IPS-15b (cell line): ENCODE measurements around the gene LBR.

Experiments
- H3K27me3 ChIP-seq: one replicate; pipeline ENCODE4 v1.6.1; 2013; ENCODE audit warnings: low read length; ENCODE audit not compliant: control insufficient read depth, insufficient read depth
- H3K36me3 ChIP-seq: one replicate; pipeline ENCODE4 v1.6.1; 2013; ENCODE audit warnings: low read length; ENCODE audit not compliant: control insufficient read depth, insufficient read depth
- H3K4me1 ChIP-seq: one replicate; pipeline ENCODE4 v1.6.1; 2013; ENCODE audit warnings: mild to moderate bottlenecking, low read length; ENCODE audit not compliant: control insufficient read depth, insufficient read depth
- H3K4me3 ChIP-seq: one replicate; pipeline ENCODE4 v1.5.1; 2013; ENCODE audit warnings: low read depth, low read length
- H3K9ac ChIP-seq: one replicate; pipeline ENCODE4 v1.6.1; 2013; ENCODE audit warnings: low read depth, mild to moderate bottlenecking, low read length
- H3K9me3 ChIP-seq: one replicate; pipeline ENCODE4 v1.6.1; 2013; ENCODE audit warnings: mild to moderate bottlenecking, low read length; ENCODE audit not compliant: control insufficient read depth, insufficient read depth

Gene LBR

DNA sequence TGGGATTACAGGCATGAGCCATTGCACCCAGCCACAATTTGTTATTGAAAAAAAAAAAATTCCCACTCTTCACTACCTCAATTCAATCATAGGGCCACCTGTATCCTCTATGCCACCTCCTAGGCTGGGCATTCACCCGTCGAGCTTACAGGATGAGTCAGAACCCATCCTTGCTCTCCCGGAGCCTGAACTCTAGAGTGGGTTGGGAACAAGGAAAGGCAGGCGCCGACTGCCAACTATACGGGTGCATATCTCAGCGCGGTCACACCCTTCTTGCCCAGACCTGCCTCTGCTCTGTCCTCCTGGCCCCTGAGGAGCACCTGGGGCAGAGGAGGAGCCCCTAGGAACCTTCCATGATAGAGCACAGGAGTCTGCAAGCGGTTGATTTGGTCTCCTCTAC, 21.4 kb upstream of the LBR start:
- Histone ChIP-seq H3K27me3 (no peaks in the 10 kb centered on the region), H3K9me3 (no peaks in the 10 kb centered on the region), H3K4me3 (no peak overlapping the region), H3K9ac (no peak overlapping the region), H3K4me1 (no peaks in the 10 kb centered on the region), H3K36me3 (no peaks in the 10 kb centered on the region)

DNA sequence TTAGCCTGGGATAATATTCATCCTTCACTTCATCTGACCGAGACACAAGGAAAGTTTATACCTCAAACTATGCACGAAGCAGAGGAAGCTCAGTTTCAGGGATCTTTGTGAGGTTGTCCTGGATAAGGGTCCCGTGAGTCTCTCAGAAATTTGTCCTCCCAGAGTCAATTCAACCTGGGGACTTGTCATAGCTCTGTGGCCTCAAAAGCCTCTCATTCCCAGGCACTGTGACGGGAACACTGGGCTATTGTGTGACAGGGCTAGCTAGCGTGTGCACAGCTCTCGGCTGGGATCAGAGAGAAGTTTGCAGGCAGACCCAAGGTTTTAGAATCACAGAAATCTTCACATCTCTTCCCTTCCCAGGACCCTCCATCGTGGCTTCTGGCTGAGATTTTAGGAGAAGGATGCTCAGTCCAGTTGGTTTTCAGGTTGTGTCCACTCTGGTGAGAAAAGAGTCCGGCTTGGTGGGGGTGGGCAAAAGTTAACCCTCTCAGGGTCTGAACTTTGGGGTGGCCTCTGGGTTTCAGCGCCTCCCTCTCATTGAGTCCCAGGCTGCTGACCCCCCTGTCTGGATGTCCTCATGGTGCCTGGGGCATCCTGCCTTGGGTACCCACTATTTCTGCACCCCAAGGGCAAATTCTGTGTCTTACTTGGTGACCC, 20.4 kb upstream of the LBR start:
- H3K9ac ChIP-seq = no peak overlapping the region
- no peaks in the 10 kb centered on the region for H3K4me1 ChIP-seq
- no peaks in the 10 kb centered on the region for H3K36me3 ChIP-seq
- no peak overlapping the region for H3K4me3 ChIP-seq
- no peaks in the 10 kb centered on the region for H3K27me3 ChIP-seq
- H3K9me3 ChIP-seq = no peaks in the 10 kb centered on the region

DNA sequence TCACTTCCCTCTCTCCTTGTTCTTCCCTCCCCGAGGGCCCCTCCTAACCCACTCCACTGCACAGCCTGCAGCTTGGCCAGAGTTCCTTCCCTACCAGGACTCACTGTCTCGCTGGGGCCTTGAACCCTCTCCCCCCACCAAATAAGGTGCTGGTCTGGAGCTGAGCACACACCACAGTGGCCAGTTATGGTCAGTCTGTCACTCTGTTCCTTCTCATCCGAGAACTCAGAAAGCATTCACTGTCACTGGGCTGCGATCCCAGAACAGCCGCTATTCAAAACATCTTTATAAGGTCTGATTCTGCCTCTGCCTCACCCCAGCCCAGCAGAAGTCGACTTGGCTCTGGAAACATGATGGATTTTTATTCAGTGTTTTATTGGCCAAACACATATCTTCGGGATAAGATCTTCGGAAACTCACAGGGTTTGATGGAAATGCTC, 19.8 kb upstream of the LBR start:
- H3K4me1 ChIP-seq = no peaks in the 10 kb centered on the region
- no peaks in the 10 kb centered on the region for H3K36me3 ChIP-seq
- H3K9ac ChIP-seq = no peak overlapping the region
- no peaks in the 10 kb centered on the region for H3K27me3 ChIP-seq
- no peak overlapping the region for H3K4me3 ChIP-seq
- no peaks in the 10 kb centered on the region for H3K9me3 ChIP-seq

DNA sequence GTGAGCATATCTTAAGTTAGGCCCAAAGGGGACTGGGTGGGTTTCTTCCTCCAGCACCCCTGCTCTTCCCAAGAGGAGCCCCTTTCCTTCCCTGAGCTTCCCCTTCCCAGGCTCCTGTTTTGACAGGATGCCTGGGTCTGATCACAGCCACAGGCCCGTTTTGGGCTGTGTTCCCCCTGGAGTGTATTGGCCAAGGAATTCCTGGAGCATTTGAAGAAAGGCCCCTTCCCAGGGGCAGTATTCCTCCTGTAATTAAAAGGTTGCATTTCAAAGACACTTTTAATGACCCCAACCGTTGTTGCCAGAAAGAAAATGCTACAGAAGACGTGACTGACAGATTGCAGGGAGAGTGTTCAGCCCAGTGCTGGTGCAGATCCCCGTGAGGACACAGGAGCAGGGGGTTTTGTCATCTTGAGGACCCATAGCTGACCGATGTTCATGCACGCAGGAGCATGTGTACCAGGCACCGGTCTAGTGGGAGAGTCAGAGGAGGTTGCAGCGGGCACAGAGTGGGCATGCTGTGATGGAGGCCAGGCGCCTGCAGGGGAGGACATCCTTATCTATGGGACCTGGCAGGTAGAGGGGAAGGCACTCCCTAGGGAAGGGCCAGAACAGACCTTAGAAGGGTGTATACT, 19.3 kb upstream of the LBR start:
- Histone ChIP-seq H3K27me3 (no peaks in the 10 kb centered on the region), H3K4me3 (no peak overlapping the region), H3K9me3 (no peaks in the 10 kb centered on the region), H3K9ac (no peak overlapping the region), H3K36me3 (no peaks in the 10 kb centered on the region), H3K4me1 (no peaks in the 10 kb centered on the region)

DNA sequence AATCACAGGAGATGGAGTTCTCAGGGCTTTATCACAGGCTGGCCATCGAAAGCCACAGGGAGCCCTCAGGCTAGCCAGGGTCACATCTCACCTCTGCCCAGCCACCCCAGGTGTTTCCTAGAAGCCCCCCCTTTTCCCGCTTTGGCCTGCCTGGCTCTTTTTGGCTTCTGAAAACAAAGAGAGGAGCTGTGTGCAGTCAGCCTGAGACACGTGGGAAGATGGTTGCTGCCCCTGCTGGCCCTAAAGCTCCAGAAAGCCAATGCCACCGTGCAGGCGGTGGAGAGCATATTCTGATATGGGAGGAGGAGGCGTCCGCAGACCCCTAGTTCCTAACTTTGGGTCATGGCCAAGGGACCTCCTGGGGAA, 18.7 kb upstream of the LBR start:
- no peaks in the 10 kb centered on the region for H3K36me3 ChIP-seq
- no peak overlapping the region for H3K4me3 ChIP-seq
- no peak overlapping the region for H3K9ac ChIP-seq
- no peaks in the 10 kb centered on the region for H3K4me1 ChIP-seq
- no peaks in the 10 kb centered on the region for H3K9me3 ChIP-seq
- no peaks in the 10 kb centered on the region for H3K27me3 ChIP-seq

DNA sequence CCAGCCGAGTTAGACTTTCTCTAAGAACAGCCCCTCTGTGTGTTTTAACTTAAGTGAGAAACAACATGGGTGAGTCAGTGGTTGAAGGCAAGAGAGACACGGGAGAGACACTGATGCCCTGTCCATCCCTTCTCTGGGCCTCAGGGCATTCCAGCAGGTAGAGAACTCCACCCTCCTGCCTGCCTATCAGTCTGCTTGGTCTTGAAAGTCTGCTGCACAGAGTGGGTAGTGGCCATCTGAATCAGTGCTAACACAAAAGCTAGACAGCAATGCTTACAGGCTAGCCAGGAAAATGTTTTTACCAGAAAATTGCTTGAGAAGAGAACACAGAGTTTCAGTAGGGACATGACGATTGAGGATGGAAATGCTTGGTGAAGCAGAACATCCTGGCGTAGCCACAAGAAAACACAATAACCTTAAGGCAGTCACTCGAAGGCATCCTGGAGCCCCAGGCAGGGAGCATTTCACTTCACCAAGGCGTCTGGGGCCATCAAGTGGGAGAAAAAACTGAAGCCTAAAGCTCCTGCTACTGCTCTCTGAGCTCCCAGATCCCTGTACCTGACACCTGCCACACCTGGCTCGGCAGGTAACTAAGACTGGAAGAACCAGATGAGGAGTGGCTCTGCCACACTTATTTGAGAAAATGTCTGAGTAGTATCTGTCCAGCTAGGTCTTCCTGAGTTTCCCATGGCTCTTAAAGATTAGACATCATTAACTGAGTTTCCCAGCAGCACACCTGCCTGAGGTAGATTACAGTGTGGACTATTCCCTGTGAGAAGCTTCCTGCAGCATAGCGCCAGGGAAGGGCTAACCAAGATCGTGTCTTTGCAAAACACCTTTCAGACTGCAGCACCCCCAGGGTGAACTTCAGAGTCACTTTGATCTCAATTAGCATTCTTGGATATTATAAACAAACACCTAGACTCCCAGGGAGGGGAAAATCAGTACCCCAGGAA, 18.1 kb upstream of the LBR start:
- no peak overlapping the region for H3K4me3 ChIP-seq

DNA sequence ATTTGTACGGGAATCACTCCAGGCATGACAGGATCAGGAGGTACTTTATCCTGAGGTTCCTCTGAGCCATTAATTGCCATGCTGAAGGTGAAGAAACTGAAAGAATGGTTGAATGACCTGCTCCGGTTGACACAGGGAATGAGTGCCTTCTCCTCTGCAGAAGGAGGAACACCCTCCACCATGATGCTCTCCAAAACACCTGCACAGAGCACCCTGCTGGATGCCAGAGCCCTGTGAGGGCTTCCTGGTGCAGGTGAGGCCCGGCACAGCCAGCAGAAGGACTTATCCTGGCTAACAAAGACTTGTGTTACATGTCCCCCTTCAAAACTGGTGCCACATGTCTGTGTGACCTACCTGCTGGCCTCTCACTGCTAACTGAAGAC, 14.3 kb upstream of the LBR start:
- H3K27me3 ChIP-seq = no peaks in the 10 kb centered on the region
- no peak overlapping the region for H3K4me3 ChIP-seq
- H3K9ac ChIP-seq = no peak overlapping the region
- no peaks in the 10 kb centered on the region for H3K4me1 ChIP-seq
- no peaks in the 10 kb centered on the region for H3K9me3 ChIP-seq
- no peaks in the 10 kb centered on the region for H3K36me3 ChIP-seq

More for the DNA sequence above, 18.1 kb upstream of the LBR start:
- H3K27me3 ChIP-seq = no peaks in the 10 kb centered on the region
- no peaks in the 10 kb centered on the region for H3K9me3 ChIP-seq
- H3K4me1 ChIP-seq = no peaks in the 10 kb centered on the region
- no peak overlapping the region for H3K9ac ChIP-seq
- H3K36me3 ChIP-seq = no peaks in the 10 kb centered on the region

DNA sequence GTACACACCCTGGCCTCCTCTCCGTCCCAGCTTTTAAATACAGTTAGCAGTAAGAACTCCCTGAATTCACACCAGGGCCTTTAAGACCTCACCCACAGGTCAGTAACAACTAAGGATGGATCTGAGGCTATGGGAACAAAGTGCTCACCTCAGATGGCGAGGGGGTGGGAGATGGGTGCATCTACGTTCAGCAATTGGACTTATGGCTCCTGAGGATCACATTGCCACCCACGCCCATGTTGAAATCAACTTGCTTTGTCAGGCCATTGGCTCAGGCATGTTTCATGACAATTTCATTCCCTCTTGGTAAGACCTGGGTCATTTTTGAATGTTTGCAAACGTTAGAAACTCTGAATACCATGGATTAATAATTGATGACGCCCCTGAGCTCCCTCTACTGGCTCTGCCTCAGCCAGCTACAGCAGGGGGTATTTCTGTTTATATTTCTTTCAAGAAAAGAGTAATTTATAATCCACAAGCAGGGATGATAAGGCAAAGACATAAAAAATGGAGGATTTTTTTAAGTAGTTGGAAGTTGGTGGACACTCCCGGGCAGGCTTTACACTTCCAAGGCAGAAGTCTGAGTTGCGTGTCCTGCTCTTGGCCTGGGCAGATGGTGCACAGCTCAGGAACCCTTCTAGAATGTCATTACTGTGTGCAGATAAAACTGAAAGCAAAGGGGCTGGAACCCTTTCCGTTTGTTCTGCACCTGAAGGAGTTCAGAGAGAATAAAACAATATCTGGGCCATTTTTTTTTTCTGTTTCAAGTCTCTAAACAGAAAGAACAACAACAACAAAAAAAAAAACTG, 13.7 kb upstream of the LBR start:
- H3K9ac ChIP-seq = no peak overlapping the region

DNA sequence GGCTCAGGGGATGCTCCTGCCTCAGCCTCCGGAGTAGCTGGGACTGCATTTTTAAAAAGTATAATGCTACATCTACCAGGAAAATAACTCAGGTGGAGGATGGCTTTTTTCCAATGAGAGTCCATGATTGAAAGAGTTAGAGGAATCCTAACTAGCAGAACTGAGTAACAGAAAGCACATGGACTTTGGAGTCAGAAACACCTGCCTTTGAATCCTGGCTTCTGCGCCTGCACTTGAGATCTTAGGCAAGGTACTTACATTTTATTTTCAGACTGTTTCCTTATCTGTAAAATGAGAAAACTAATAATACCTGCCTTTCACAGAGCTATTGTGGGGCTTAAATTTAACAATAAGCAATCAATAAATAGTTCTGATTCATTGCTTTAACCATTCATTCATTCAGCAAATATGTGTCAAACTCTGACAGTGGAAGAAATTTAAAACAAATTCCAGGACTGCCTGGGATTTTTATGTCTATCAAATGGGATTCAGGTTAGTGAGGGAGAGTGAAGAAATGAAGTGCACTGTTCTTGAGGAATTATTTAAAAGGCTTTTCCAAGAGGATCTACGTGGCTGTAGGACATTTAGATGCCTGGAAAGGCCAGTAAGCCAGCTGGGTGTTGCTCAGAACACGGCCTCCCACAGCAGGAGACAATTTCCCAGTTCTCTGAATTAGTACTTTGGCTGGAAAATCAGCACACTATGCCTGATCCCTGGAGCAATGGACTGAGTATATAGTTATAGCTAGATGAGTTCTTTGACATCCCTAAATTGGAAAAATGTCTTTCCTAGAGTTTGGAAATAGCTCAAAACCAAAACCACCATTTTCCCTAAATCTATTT, 12.8 kb upstream of the LBR start:
- Histone ChIP-seq H3K9ac (no peak overlapping the region), H3K36me3 (no peaks in the 10 kb centered on the region), H3K4me3 (no peak overlapping the region), H3K27me3 (no peaks in the 10 kb centered on the region), H3K4me1 (no peaks in the 10 kb centered on the region), H3K9me3 (no peaks in the 10 kb centered on the region)

More for the DNA sequence above, 13.7 kb upstream of the LBR start:
- Histone ChIP-seq H3K27me3 (no peaks in the 10 kb centered on the region), H3K9me3 (no peaks in the 10 kb centered on the region), H3K4me1 (no peaks in the 10 kb centered on the region), H3K36me3 (no peaks in the 10 kb centered on the region), H3K4me3 (no peak overlapping the region)

DNA sequence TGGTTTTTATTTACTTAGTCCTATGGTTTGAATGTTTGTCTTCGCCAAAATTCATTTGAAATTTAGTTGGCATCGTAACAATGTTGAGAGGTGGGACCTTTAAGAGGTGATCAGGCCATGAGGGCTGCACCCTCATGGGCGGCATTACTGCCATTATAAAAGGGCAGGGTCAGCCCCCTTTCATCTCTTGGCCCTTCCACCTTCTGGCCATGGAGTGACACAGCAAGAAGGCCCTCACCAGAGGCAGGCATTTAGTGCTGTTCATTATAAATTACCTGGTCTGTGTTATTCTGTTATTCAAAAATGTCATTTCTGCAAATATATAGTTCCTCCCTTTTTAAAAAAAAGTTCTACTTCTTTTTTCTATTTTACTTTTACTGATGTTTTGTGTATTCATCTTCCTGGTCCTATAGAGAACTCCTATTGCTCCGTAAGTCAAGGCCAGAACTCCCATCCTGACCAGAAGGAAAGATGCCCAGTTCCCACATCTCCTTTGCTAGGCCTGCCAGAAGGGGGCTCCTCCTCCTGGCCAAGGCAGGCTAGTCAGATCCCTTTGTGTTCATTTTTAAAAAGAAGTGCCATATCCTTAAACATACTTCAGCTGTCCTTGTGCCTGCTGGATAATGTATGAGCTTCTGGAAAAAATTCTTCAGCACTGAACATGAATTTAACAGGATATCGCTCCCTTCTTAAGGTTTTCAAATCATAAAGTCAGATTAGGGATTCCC, 10.0 kb upstream of the LBR start:
- no peaks in the 10 kb centered on the region for H3K36me3 ChIP-seq
- no peaks in the 10 kb centered on the region for H3K9me3 ChIP-seq
- H3K9ac ChIP-seq = no peak overlapping the region
- no peaks in the 10 kb centered on the region for H3K4me1 ChIP-seq
- H3K27me3 ChIP-seq = no peaks in the 10 kb centered on the region
- no peak overlapping the region for H3K4me3 ChIP-seq
